Left renal cortex interstitium (tissue), 4 donors: Measurements from ENCODE around the gene AAGAB. TPM values are rescaled to one million over a fixed set of nuclear protein-coding genes. Genes with fewer than 3 reads are reported as not detected.
"Not testable (repeated sequence)": the region's sequence is repeated elsewhere in the genome, so short reads cannot be mapped to it uniquely, and the experiment has no call there.

Experiments used
- DNase-seq, 4 donors: peaks; one replicate each; pipeline ENCODE4 v3.0.0-alpha.2; 2013; ENCODE audit warnings: low read depth in 4 of 4, low spot score in 2 of 4, missing footprints in 1 of 4
- polyA plus RNA-seq, 4 donors: library from polyadenylated mRNA; unstranded; fragments of 120-200 nt; gene quantifications; one replicate each; pipeline ENCODE4 v1.2.1, GENCODE V29; 2013; ENCODE audit not compliant: insufficient read length in 4 of 4

AAGAB gene
- polyA plus RNA-seq, 4 donors, result 50.9 to 63.4 (median 54.0) TPM

GRCh38 chr15:67253549-67254237 is 768 bp downstream of the AAGAB start:
- DNase-seq, result peak in 1 of 4 donors; percentile 7

DNA sequence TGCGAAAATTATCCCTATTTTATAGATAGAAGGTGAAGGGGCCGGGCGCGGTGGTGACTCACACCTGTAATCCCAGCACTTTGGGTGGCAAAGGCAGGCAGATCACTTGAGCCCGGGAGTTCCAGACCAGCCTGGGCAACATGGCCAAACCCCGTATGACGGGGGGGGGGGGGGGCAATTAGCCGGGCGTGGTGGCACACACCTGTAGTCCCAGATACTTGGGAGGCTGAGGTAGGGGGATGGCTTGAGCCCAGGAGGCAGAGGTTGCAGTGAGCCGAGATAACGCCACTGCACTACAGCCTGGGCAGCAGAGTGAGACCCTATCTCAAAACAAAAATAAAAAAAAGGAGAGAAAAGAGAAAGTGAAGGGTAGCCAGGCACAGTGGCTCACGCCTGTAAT is 1.4 kb downstream of the AAGAB start:
- no peak for DNase-seq

DNA sequence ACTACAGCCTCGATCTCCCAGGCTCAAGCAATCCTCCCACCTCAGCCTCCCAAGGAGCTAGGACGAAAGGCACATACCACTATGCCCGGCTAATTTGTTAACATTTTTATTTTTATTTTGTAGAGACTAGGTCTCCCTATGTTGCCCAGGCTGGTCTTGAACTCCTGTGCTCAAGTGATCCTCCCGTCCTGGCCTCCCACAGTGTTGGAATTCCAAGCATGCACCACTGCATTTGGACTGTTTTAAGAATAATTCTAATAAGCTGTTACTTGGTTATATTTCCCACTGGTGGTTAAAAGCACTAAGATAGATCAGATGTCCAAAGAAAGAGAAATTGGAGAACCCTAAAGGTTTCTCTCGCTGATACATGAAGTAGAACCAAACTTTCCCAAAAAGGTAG is 3.1 kb downstream of the AAGAB start:
- no peak for DNase-seq

GRCh38 chr15:67249830-67250229 is 4.6 kb downstream of the AAGAB start:
- DNase-seq, result no peak

GRCh38 chr15:67248011-67248505 is 6.4 kb downstream of the AAGAB start:
- no peak for DNase-seq

- DNase-seq, result not testable (repeated sequence)
These were observed 7.9 kb downstream of the AAGAB start for GRCh38 chr15:67246606-67247005.

DNA sequence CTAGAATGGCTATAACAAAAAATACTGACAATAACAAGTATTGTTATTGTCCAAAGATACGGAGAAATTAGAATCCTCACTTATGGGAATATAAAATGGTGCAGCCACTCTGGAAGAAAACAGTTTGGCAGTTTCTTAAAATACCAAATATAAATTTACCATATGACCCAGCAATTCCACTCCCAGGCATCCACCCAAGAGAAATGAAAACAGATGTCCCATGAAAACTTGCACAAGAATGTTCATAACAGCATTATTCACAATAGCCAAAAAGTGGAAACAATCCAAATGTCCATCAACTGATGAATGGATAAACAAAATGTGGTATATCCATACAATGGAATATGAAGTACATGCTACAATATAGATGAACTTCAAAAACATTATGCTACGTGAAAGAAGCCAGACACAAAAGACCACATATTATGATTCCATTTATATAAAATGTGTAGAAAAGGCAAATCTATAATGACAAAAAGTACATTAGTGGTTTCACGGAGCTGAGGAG is 9.4 kb downstream of the AAGAB start:
- no peak for DNase-seq

- DNase-seq, result no peak
These were observed 11.8 kb downstream of the AAGAB start for GRCh38 chr15:67242708-67243111.

DNA sequence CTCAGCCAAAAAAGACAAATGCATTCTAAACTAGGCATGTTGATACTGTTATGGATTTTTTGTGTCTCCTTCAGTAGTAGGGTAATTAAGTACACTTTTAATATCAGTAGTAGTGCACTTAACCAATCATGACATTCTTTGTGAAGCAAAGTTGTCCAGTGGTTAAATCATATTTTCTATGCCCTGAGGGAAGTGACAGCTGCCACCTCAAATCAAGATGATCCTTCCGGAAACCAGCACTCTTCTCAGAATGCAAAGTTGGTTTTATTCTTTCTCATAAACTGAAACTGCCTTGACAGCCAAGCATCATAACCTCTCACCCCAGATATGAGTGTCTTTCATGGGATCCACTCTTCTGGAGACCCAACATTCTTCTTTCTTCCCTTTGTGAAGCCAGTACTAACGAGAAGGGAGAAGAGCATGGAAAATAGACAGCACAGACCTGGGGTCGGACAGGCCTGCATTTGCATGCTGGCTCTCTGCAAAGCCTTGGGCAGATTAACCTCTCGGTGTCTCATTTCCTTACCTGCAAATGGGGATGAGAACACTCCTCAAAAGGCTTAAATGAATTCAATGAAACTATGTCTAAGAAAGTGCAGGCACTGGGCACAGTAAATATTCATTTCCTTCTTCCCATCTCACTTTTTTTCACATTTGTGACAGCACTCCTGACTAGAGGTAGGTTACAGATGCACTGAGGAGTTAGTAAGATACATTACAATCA is 13.2 kb downstream of the AAGAB start:
- no peak for DNase-seq

GRCh38 chr15:67240235-67241131 is 14.0 kb downstream of the AAGAB start:
- peak in 1 of 4 donors; percentile 6 for DNase-seq

GRCh38 chr15:67232591-67232990 is 21.9 kb downstream of the AAGAB start:
- DNase-seq, result no peak

- DNase-seq, result no peak
These were observed 24.0 kb downstream of the AAGAB start for GRCh38 chr15:67230504-67230903.

- DNase-seq, result no peak
These were observed 26.2 kb downstream of the AAGAB start for GRCh38 chr15:67228286-67228685.

GRCh38 chr15:67227846-67228245 is 26.6 kb downstream of the AAGAB start:
- DNase-seq, result no peak

DNA sequence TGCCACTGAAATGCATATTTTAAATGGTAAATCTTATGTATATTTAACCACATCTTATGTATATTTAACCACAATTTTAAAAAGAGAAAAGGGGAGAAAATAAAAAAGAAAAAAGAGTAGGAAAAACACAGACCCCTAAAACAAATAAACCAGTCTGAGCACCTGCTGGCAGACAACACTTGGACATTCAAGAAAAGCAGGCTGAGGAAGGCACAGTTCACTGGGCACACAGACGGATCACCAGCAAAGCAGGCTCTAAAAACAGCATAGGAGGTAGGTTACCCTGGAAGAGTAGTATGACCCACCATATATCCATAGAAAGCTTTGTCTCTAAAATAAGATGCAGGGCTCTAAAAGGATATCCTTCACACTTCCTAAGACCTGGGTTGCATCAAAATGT is 27.0 kb downstream of the AAGAB start:
- DNase-seq, result no peak

DNA sequence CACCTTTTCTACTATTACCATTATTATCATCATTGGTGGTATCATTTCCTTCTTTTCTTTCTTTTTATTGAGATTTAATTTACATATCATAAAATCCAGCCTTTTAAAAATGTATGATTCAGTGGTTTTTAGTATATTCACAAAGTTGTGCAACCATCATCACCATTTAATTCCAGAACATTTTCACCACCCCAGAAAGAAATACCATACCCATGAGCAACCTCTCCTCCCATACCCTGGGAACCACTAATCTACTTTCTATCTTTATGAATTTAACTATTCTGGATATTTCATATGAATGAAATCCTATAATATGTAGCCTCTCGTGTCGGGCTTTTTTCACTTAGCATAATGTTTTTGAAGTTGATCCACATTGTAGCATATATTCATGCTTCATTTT is 29.1 kb downstream of the AAGAB start:
- no peak for DNase-seq

GRCh38 chr15:67224889-67225288 is 29.6 kb downstream of the AAGAB start:
- no peak for DNase-seq

- no peak for DNase-seq
These were observed 35.2 kb downstream of the AAGAB start for GRCh38 chr15:67219288-67219687.

DNA sequence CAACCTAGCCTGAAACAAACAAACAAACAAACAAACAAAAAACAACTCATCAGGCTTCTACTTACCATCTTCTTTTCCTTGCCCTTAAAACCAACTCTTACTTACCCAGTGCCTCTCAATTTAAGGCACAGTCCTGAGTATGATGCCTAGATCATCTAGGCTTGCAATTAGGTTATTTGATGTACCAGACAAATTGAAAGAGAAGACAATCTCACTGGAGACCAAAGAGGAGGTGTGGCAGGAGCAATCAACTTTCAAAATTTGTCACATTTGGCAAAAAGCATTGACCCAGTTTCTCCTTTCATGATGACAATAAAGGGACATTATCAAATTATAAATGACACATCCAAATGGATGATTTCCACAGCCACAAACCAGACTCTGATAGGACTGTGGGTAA is 36.0 kb downstream of the AAGAB start:
- no peak for DNase-seq

GRCh38 chr15:67216859-67217258 is 37.6 kb downstream of the AAGAB start:
- no peak for DNase-seq

DNA sequence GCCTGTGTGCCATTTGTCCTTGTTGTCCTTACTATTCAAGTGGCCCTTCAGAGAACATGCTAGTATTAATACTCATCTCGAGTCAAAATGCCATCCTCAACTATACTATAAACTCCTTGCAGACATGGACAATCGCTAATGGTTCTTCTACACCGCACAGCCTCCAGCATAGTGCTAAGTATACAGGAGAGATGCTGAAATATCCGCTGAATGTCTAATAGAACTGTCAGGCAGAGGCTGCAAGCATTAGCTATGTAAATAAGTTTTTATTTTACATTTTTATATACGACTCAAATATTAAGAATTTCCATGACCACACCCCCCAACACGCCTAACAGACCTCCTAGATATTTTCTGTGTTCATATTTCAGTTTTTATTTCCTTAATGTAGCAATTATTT is 39.4 kb downstream of the AAGAB start:
- DNase-seq, result no peak
